ENCODE results near the gene SLC8A3.

The SLC8A3 gene

DNA sequence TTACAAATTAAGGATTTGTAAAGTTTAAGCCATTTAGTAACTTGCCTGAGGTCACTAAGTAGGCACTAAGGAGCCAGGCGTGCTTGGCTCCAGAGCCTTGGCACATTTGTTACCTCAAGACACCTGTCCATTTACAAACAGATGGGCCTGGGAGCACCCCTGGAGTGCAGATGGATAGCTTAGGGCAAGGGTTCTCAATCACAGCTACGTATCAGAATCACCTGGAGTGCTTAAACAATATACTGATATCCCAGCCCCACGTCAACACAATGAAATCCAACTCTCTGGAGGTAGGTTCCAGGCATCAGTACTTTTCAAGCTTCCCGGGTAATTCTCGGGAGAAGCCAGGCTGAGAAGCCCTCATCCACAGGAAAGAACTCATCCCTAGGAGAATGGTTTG, 45.4 kb downstream of the SLC8A3 start:
- H2AFZ ChIP-seq (ENCODE audit: low read length): no peak overlapping the region
- no peak overlapping the region for H3K4me3 ChIP-seq (ENCODE audit: low read length, poor library complexity, severe bottlenecking)
- H3K36me3 ChIP-seq (ENCODE audit: insufficient read depth, low read length): no peaks in the 10 kb centered on the region
- H3K27me3 ChIP-seq (ENCODE audit: insufficient read depth, low read length, poor library complexity, severe bottlenecking): no peaks in the 10 kb centered on the region
- no peak overlapping the region for H3K9ac ChIP-seq (ENCODE audit: low read depth, low read length, poor library complexity, severe bottlenecking)
- no peaks in the 10 kb centered on the region; the same call in 1 of the 2 replicates for H3F3A ChIP-seq (ENCODE audit: low read depth)
- H3K79me2 ChIP-seq (ENCODE audit: insufficient read depth, low read length): no peaks in the 10 kb centered on the region
- H4K20me1 ChIP-seq (ENCODE audit: insufficient read depth, low read length, poor library complexity, severe bottlenecking): no peaks in the 10 kb centered on the region
- no peaks in the 10 kb centered on the region for H3K9me3 ChIP-seq (ENCODE audit: insufficient read depth, low read depth, low read length)
- no peaks in the 10 kb centered on the region for H3K9me2 ChIP-seq (replicated peaks; ENCODE audit: low read depth, low read length)
- peaks cover 60% of the 10 kb centered on the region for H3K4me1 ChIP-seq (ENCODE audit: insufficient read depth, low read length, poor library complexity, severe bottlenecking)
- no peak overlapping the region for H3K4me2 ChIP-seq (ENCODE audit: low read depth, low read length, poor library complexity, severe bottlenecking)
- TF ChIP-seq EZH2phosphoT487 (IDR thresholded peaks at IDR 0.05; ENCODE audit: borderline replicate concordance): no peak
- TF ChIP-seq, protein P1, sequence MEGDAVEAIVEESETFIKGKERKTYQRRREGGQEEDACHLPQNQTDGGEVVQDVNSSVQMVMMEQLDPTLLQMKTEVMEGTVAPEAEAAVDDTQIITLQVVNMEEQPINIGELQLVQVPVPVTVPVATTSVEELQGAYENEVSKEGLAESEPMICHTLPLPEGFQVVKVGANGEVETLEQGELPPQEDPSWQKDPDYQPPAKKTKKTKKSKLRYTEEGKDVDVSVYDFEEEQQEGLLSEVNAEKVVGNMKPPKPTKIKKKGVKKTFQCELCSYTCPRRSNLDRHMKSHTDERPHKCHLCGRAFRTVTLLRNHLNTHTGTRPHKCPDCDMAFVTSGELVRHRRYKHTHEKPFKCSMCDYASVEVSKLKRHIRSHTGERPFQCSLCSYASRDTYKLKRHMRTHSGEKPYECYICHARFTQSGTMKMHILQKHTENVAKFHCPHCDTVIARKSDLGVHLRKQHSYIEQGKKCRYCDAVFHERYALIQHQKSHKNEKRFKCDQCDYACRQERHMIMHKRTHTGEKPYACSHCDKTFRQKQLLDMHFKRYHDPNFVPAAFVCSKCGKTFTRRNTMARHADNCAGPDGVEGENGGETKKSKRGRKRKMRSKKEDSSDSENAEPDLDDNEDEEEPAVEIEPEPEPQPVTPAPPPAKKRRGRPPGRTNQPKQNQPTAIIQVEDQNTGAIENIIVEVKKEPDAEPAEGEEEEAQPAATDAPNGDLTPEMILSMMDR (conservative IDR thresholded peaks at IDR 0.05; ENCODE audit: low read length): no peak

DNA sequence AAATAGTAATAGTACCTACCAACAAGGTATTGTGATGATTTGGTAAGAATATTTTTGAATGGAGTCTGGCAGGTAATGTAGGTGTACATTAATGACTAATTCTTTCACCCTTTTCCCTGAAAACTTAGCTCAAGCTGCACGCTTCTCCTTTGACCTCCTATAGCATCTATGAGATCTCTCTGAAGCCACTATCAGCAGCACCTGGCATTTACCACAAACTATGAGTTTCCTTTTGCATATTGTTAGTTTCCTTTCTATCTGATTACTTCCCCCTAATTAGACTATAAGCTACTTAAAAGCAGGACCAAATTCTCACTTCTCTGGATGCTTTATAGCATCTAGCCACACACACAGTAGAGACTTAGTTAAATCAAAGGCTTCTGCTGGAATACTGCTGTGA, 48.1 kb downstream of the SLC8A3 start:
- peak overlapping the region; percentile 3 for H3K4me2 ChIP-seq (ENCODE audit: low read depth, low read length, poor library complexity, severe bottlenecking)

DNA sequence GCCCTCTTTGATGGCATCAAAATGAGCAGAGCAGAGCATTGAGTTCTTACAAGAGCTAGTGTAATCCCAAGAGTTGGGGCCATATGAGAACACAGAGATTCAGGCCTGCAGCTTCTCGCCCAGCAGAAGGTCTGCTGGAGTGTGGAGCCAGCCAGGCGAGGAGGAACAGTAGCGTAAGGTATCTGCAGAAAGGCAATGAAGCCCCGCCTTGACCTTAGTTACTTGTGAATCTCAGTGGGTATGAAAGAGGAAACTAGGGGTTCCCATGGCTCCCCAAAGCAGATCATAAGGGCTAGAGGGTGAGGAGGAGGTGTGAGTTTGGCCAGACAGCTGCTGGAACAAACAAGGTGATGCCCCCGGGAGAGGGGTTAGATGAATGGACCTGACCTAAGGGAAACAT, 49.4 kb downstream of the SLC8A3 start:
- Histone ChIP-seq H3K4me2 (ENCODE audit: low read depth, low read length, poor library complexity, severe bottlenecking) (no peak overlapping the region), H2AFZ (ENCODE audit: low read length) (no peak overlapping the region), H3K4me1 (ENCODE audit: insufficient read depth, low read length, poor library complexity, severe bottlenecking) (peaks cover 27% of the 10 kb centered on the region), H4K20me1 (ENCODE audit: insufficient read depth, low read length, poor library complexity, severe bottlenecking) (no peaks in the 10 kb centered on the region), H3K9me2 (replicated peaks; ENCODE audit: low read depth, low read length) (no peaks in the 10 kb centered on the region), H3K27me3 (ENCODE audit: insufficient read depth, low read length, poor library complexity, severe bottlenecking) (no peaks in the 10 kb centered on the region), H3F3A (ENCODE audit: low read depth) (no peaks in the 10 kb centered on the region), H3K36me3 (ENCODE audit: insufficient read depth, low read length) (no peaks in the 10 kb centered on the region), H3K79me2 (ENCODE audit: insufficient read depth, low read length) (no peaks in the 10 kb centered on the region), H3K9ac (ENCODE audit: low read depth, low read length, poor library complexity, severe bottlenecking) (no peak overlapping the region), H3K9me3 (ENCODE audit: insufficient read depth, low read depth, low read length) (no peaks in the 10 kb centered on the region), H3K4me3 (ENCODE audit: low read length, poor library complexity, severe bottlenecking) (no peak overlapping the region)
- no peak for TF ChIP-seq EZH2phosphoT487 (IDR thresholded peaks at IDR 0.05; ENCODE audit: borderline replicate concordance)
- TF ChIP-seq, protein P1 (conservative IDR thresholded peaks at IDR 0.05; ENCODE audit: low read length): no peak

More for the DNA sequence above, 48.1 kb downstream of the SLC8A3 start:
- no peak overlapping the region for H2AFZ ChIP-seq (ENCODE audit: low read length)
- H3K4me1 ChIP-seq (ENCODE audit: insufficient read depth, low read length, poor library complexity, severe bottlenecking): peaks cover 35% of the 10 kb centered on the region
- no peaks in the 10 kb centered on the region for H3F3A ChIP-seq (ENCODE audit: low read depth)
- no peaks in the 10 kb centered on the region for H3K36me3 ChIP-seq (ENCODE audit: insufficient read depth, low read length)
- H3K4me3 ChIP-seq (ENCODE audit: low read length, poor library complexity, severe bottlenecking): no peak overlapping the region
- no peaks in the 10 kb centered on the region for H3K79me2 ChIP-seq (ENCODE audit: insufficient read depth, low read length)
- TF ChIP-seq, protein P1 (conservative IDR thresholded peaks at IDR 0.05; ENCODE audit: low read length): no peak
- TF ChIP-seq EZH2phosphoT487 (IDR thresholded peaks at IDR 0.05; ENCODE audit: borderline replicate concordance): no peak
- H3K9me3 ChIP-seq (ENCODE audit: insufficient read depth, low read depth, low read length): no peaks in the 10 kb centered on the region
- H4K20me1 ChIP-seq (ENCODE audit: insufficient read depth, low read length, poor library complexity, severe bottlenecking): no peaks in the 10 kb centered on the region
- H3K27me3 ChIP-seq (ENCODE audit: insufficient read depth, low read length, poor library complexity, severe bottlenecking): no peaks in the 10 kb centered on the region
- no peak overlapping the region for H3K9ac ChIP-seq (ENCODE audit: low read depth, low read length, poor library complexity, severe bottlenecking)
- H3K9me2 ChIP-seq (replicated peaks; ENCODE audit: low read depth, low read length): no peaks in the 10 kb centered on the region

Data from Loucy (cell line).